GM18511 (cell line): ENCODE measurements around the gene ATAD3C.
"Not testable (repeated sequence)": the region's sequence is repeated elsewhere in the genome, so short reads cannot be mapped to it uniquely, and the experiment has no call there.

ENCODE experiments used
- ATAC-seq: cut with Tn5 transposase; IDR thresholded peaks from one replicate; pipeline ENCODE4 v1.9.1; 2021; ENCODE audit warnings: mild to moderate bottlenecking, moderate library complexity; ENCODE audit not compliant: unreplicated experiment

The ATAD3C gene

DNA sequence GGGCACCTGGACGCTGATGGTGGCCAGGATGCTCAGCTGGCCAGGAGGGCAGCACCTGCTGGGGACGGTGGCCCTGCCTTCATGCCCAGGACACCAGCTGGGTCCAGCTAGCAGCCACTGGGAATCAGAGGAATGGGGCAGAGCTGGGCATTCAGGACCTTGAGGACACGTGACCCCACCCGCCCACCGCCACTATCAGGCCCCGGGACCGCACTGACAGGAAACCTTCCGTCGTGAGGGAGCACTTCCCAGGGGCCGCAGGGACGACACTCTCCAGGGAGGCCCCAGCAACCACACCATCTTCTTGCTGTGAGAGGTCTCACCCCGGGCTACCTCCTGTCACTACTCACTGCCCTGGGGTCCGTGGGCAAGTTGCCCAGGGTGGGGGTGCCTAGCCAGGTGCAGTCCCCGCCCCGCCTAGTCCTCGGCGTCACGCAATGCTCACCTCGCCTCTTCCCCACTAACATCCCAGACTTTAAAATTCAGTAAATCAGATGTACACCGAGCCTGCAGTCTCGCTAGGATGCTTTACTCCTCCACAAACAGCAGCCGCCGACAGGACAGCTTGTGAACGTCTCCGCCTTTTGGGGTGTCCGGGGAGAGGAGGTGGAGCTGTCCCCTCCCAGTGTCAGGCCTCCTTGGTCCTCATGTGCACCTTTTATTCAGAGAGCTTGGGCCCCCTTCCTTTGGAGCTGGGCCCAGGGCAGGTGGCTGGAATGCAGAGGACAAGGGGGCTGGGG is 9.1 kb upstream of the ATAD3C start:
- ATAC-seq: no peak

DNA sequence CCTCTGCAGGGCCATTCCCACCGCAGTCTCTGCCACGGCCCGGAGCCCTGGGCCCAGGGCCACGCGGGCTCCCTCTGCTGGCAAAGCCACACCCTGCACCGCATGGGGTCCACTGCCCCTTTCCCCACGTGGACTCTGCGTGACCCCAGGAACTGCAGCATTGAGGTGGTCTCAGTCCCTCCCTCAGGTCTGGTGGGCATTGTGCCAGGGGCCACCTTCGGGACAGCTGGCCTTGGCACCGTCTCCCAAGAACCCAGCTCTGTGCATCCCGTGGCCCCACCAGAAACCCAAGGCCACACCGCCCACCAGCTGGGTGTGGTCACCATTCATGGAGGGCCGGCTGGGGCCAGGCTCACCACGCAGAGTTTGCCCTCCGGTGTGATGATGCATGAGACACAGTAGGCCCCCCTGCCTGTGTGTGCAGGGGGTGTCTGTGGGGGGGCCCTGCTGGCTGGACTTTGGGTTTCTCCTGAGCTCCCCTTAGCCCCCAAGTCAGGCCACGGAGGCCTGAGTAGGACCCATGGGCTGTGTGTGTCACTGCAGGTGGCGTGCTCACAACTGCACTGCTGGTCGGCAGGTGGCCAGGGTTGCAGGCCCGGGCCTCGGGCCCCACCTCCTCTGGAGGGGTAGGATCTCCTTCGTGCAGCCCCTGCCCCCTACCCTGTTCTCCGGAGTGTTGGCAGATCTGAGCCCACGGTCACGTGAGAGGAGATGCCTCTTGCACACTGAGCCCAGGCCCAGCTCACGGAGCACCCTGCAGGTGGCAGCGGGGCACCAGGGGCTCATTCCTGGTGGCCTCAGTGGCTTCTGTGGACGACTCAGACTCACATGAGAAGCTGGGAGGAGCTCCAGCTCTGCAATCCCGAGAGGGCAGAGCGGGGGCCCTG is 8.2 kb upstream of the ATAD3C start:
- no peak for ATAC-seq

DNA sequence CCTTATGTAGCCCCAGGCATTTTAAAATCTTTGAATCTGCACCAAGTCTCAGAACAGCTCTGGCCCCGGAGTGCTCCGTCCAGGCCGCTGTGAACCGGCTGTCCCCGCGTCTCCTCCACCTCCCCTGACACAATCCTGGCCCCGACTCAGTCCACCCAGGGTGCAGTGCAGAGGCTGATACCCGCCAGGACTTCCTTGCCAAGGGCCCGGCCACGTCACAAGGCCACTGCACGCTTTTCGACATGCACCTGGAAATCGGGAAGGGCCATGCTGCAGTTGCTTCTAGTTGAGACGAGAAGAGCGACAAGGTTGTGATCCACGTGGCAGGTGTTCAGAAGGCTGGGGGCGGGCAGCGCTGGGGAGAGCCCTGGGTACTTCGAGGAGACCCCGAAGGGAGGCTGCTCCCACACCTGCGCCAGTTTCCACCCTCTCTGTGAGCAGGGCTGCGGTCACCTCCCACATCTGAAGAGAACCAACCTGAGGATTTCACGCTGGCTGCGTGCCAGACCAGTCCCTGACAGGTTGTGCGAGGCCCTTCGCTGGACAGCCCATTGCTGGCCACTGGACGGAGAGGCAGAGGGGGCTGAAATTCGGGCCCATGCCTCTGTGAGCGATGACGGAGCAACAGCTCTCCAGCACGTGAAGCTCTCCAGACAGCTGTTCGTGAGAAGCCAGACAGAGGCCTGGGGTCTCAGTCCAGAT is 7.3 kb upstream of the ATAD3C start:
- no peak for ATAC-seq

DNA sequence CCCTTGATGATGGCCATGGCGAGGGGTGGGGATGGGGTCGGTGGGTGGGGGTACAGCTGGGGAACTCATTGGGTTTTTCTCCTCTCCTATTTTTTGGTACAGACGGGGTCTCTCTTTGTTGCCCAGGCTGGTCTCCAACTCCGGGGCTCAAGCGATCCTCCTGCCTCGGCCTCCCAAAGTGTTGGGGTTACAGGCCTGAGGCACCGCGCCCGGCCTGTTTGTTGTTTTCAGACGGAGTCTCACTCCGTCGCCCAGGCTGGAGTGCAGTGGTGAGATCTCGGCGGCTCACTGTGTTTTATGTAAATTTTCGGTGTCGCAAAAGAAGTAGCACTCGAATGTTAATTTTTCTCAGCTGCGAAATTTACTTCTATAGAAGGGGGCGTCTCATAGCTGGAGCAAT is 2.9 kb upstream of the ATAD3C start:
- not testable (repeated sequence) for ATAC-seq

DNA sequence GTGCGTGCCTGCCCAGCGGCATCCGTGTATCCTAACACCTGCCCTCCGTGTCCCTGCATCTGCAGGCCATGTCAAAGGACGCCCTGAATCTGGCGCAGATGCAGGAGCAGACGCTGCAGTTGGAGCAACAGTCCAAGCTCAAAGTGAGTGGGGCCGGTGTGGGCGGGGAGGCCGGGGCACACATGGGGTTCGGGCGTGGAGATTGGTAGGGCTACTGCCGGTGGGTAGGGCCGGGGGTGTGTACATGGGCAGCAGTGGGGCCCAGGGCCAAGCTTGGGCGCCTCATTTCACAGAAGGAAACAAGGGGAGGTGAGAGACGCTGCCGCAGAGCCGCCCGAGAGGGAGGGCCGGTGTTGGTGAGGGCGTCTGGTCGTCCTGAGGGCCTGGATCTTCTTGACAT is 1.1 kb downstream of the ATAD3C start:
- ATAC-seq: not testable (repeated sequence)

DNA sequence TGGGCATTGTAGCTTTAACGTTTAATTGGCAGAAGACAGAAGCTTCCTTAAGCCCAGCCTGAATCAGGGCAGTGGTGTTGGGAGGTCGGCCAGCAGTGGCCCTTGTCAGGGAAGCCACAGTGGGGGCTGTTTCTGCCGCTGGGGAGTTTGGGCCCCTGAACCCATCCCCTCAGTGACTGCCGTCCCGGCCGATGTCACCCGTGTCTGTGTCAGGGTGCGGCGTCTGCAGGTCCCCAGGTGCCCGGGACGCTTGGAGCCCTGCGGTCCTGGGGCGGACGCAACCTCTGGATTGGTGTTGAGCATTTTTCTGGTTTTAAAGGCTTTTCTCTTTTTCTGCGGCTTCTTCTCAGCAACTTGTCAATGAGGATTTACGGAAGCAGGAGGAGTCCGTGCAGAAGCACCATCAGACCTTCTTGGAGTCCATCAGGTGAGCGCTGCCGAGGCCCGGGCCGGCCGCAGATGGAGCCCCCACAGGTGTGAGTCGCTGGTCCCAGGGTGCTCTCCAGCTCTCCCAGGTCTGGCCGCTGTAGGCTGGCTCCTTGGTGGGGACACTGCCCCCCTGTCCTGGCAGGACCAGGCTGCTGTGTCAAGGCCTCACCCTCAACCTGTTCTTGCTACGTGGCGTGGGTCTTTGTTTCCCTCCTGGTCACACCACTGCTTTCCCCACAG is 2.3 kb downstream of the ATAD3C start:
- ATAC-seq: no peak

DNA sequence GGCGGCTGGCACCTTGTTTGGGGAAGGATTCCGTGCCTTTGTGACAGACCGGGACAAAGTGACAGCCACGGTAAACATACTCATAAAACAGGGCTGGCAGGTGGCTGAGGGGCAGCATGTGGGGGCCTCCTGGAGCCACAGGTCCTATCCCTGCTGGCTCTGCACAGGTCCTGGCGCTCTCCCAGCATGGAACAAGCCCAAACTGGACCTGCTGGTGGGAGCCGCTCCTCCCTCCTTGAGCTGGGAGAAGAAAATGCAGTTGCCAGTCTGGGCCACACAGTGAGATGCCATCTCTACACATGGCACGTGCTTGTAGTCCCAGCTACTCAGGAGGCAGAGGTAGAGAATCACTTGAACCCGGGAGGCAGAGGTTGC is 2.9 kb downstream of the ATAD3C start:
- not testable (repeated sequence) for ATAC-seq

DNA sequence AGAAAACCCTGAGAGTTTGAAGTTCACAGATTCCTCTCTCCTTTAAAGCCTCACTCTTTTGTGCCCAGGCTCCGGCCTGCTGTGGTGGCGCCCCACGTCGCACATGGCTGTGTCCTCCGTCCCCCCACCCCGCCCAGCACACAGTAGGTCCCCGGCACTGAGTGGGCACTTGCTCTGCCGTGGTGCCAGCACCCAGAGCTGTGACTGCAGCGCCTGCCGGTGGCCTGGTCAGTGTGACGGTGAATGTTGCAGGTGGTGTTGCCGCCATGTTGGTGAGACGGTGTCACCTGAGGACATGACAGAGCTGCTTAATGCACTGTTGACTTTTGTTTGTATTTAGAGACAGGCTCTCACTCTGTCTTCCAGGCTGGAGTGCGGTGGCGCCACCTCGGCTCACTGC is 3.4 kb downstream of the ATAD3C start:
- no peak for ATAC-seq

DNA sequence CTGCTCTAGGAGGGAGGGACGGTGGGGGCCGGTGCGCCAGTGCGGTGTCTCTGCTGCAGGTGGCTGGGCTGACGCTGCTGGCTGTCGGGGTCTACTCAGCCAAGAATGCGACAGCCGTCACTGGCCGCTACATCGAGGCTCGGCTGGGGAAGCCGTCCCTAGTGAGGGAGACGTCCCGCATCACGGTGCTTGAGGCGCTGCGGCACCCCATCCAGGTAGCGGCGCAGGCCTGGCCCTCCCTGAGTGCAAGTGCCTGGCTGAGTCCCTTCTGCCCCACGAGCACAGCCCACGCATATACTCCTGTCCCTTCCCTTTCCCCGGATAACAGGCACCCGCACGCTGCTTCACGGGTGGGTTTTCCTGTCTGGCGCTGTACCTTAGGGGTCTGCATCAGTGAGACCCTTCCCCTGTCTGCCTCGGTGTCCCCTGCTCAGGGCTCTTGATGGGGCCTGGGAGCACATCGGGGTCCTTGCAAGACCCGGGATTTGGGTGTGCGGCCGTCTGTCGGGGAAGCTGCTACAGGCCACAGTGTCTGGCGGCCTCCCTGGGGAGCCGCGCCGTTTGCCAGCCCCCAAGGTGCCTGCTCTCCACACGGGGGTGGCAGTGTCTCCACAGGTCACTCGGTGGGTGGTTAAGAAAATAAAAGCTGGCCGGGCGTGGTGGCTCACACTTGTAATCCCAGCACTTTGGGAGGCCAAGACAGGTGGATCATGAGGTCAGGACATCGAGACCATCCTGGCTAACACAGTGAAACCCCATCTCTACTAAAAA is 5.0 kb downstream of the ATAD3C start:
- ATAC-seq: not testable (repeated sequence)

DNA sequence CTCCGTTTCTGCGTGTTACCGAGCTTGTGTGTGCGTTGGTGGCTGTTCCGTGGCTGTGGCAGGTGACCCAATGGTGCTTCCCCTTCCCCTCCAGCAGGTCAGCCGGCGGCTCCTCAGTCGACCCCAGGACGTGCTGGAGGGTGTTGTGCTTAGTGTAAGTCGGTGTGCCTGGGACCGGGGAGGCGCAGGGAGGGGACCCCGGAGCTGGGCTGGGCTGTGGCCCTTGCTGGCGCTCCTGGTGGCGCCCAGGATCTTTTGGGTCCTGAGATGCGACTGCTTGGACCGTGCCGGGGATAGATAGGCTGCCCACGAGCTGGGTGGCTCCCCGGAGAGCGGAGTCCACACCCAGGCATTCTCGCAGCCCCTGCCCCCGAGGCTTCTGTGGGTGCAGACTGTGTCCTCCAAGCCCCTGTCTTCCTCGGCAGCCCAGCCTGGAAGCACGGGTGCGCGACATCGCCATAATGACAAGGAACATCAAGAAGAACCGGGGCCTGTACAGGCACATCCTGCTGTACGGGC is 5.9 kb downstream of the ATAD3C start:
- ATAC-seq: no peak

DNA sequence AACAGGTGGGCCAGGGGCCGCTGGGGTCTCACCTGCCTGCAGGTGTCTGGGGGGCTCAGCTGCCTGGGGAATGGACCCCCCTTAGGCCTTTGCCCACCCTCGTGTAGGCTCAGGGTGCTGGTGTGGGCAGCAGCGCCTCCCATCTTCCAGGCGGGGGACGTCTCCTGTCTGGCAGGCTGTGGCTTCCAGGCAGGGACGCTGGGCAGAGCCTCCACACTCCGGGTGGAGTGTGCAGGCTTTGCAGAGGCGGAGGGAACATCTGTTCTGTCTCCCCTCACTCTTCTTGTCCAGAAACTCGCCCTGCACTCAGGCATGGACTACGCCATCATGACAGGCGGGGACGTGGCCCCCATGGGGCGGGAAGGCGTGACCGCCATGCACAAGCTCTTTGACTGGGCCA is 6.4 kb downstream of the ATAD3C start:
- not testable (repeated sequence) for ATAC-seq

DNA sequence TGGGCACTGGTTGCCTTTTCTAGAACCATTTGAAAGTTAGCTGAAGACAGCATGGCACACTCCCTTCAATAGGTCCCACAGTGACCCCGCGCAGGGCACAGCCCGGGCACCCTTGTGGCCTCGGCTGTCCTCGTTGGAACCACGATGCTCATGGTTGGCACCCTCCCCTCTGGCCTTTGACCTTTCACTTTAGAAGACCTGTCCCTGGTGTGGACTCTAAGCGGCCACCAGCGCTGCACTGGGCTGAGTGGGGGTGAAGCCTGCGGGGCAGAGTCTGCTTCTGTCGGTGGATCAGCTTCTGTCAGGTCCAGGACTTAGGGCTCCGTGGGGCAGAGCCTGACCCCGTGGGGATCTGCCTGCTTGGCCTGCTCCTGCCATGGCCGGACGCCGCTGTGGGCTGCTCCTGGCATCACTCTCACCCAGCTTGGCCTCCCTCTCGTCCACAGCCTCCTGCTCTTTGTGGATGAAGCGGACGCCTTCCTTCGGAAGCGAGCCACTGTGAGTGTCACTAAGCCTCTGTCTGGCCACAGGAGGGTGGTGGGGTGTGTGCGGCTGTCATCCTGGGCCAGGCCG is 7.3 kb downstream of the ATAD3C start:
- ATAC-seq: not testable (repeated sequence)

DNA sequence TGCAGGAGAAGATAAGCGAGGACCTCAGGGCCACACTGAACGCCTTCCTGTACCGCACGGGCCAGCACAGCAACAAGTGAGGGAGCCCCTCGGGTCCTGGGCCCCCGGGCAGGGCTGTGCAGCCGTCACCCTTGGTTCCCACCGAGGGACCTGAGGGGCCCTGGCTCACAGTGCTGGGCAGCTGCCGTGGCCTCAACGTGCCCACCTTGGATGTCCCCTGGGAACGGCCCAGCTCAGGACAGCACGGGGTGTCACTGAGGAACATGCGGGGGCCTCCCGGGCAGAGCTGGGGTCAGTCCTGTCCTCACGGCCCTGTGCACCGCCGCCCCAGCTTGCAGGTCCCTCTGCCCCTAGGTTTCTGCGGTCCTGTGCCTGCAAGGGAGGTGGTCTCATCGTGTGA is 9.7 kb downstream of the ATAD3C start:
- not testable (repeated sequence) for ATAC-seq

DNA sequence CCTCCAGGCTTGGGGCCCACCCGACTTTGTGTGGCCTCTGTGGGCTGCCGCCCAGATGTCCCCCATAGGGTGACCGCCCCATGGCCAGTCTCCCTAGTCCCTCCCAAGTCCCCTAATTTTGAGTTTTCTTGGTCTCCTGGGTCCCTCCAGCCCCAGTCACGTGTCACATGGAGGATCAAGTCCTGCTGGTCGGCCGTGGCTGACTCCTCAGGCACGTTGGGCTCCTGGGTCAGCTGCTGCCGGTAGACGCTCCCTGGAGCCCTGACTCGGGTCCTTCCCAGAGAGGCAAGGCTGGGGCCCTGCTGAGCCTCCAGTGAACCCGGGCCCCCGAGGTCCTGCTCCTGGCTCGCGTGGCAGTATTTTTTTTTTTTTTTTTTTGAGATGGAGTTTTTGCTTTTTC is 10.2 kb downstream of the ATAD3C start:
- not testable (repeated sequence) for ATAC-seq

DNA sequence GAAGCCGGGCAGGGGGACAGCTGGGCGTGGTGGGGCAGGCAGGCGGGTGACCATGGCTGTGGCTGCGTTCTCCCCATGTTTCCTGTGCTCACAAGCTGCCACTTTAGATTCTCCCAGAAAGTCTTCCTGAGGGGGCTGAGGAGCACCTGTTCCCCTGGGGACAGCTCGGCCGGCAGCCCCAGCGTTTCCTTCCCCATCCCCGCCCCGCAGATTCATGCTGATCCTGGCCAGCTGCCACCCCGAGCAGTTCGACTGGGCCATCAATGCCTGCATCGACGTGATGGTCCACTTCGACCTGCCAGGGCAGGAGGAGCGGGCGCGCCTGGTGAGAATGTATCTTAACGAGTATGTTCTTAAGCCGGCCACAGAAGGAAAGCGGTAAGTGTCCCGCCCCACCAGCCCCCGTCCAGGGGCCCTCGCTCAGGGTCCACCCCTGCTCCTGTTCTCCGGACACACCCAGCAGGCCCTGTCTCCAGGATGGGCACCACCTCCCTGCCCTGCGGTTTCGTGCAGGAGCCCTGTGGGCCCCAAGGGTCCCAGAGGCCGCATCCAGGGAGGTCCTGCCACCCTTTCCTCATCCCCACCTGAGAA is 11.1 kb downstream of the ATAD3C start:
- no peak for ATAC-seq

DNA sequence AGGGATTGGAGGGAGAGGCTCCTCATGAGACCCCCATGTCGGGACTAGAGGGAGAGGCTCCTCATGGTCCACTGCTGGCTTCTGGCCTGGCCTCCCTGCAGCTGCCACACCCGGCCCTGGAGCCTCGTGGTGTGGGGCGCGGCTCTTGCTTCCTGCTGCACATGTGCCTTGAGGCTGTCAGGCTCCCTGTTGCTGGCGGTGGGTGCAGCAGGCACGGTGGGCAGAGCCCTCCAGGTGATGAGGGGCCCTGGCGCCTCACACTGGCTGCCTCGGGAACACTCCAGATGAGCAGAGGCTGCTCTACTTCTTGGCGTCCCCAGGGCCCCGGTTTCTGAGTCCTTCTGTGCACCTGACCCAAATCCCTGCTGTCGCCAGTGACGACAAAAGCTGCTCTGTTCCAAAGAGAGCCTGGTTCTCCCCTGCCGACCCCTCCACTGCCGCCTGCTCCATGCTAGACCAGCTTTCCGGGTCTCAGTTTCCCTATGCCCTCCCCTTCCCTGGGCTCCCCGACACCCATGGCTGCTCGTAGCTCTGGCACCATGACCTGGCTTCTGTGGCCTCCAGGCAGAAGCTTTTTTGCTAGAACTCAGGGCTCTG is 12.3 kb downstream of the ATAD3C start:
- ATAC-seq: no peak

DNA sequence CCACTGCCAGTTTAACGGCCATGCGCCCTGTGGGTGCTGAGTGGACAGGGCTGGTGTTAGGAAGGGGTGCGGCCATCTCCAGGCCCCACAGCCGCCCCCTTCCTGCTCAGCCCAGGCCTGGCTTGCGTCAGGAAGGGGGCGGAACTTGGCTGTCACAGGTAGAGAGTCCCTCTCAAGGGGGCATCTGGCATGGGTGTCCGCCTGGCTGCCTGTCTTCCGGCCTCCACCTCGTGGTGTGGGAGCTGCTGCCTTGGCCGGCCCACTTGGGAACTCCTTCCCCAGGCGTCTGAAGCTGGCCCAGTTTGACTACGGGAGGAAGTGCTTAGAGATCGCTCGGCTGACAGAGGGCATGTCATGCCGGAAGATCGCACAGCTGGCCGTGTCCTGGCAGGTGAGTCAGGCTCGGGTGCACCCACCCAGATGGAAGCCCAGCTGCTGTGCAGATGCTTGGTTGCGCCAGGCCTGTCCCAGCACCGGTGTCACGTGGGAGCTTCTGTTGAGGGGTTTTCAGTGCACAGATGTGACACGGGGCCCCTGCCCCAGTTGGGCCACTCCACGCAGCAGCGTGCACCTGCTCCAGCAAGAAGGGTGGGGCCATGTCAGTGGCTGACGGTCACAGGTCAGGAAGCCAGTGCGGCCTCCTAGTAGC is 13.0 kb downstream of the ATAD3C start:
- no peak for ATAC-seq

DNA sequence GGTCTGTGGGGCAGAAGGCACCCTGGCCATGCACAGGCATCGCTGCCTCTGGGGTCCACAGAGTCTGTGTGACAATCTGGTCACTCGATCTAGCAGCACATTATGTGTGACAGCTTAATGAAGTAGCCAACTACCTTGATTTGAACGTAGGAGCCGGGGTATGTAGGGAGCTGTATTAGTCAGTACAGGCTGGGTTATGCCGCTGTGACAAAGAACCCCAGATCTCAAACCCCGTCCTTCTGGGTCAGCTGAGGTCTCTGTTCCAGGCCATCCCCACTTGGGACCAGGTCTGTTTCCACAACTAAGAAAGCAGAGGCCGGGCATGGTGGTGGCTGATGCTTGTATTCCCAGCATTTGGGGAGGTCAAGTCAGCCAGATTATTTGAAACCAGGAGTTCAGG is 13.8 kb downstream of the ATAD3C start:
- ATAC-seq: no peak
